HG03196 (cell line): ENCODE results near the gene MORN1.
"Not testable (repeated sequence)": the region's sequence is repeated elsewhere in the genome, so short reads cannot be mapped to it uniquely, and the experiment has no call there.

Experiments used
- ATAC-seq: cut with Tn5 transposase; IDR thresholded peaks from one replicate; pipeline ENCODE4 v1.9.1; 2021; ENCODE audit not compliant: unreplicated experiment

MORN1 gene

GRCh38 chr1:2391041-2391930, at the start of gene MORN1, which contains the start of gene RER1:
Gene MORN1 (minus strand): TSS chr1:2391554. CDS start chr1:2391533, 21 bp downstream.
Gene RER1 (plus strand): TSS chr1:2391841. CDS start chr1:2395791, 3,950 bp downstream.
- ATAC-seq = peak; percentile 84

GRCh38 chr1:2440346-2440745, 49.0 kb upstream of the MORN1 start:
- ATAC-seq = not testable (repeated sequence)

- no peak for ATAC-seq
Observed at GRCh38 chr1:2439369-2439768, 48.0 kb upstream of the MORN1 start.

DNA sequence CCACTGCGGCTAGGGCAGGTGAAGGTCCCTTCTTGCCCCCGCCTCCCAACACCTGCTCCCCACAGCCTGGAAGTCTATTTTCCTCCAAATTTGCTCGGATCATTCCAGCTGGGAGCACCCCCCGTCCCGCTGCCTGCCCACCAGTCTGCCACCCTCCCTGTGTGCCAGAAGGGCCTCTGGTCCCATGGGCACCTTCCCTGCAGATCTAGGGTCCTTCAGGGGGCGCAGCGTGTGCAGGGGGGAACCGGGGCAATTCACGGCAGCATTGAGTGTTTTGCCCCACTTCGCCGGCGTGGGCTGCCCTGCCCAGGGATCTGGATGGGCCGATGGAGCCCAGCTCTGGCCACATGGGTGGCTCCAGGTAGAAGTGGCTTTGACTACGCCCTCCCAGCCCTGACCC, 47.3 kb upstream of the MORN1 start:
- ATAC-seq = no peak

DNA sequence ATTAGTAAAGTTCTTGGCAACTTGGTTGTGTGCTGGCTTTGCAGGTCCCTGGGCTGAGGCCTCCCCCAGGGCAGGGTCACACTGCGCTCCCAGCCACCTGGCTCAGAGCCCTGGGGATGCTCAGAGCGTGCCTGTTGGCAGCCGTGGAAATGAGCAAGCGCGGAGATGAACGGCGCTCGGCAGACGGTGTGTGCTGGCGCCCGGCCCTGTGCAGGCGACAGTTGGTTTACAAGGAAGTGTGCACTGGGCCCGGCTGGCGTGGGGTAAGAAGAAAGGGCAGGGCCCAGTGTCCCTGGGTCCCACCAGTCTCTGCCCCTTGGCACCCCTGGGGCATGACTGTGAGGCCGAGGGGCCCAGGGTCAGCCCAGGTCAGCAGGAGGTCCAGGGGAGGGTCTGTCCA, 46.7 kb upstream of the MORN1 start:
- no peak for ATAC-seq

GRCh38 chr1:2437617-2438016, 46.3 kb upstream of the MORN1 start:
- ATAC-seq = no peak

GRCh38 chr1:2436876-2437275, 45.5 kb upstream of the MORN1 start:
- ATAC-seq = no peak

- ATAC-seq = no peak
Observed at GRCh38 chr1:2435746-2436355, 44.5 kb upstream of the MORN1 start.

DNA sequence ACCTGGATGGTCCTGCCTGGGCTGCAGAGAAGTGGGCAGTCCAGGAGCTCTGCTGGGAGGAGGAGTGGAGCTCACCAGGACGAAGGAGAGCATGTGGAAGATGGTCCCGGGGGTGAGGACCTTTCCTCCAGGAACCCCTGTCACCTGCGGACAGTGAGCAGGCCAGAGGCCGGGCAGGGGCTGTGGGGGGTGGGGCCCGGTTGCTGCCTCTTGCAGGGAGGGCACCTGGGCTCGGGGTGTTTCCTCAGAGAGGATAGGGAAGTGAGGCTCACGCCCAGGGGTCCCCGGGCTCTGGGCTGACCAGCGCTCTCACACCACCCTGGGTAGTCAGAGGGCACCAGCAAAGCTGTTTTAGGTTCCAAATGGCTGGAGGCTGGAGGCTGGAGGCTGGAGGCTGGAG, 43.7 kb upstream of the MORN1 start:
- ATAC-seq = no peak

DNA sequence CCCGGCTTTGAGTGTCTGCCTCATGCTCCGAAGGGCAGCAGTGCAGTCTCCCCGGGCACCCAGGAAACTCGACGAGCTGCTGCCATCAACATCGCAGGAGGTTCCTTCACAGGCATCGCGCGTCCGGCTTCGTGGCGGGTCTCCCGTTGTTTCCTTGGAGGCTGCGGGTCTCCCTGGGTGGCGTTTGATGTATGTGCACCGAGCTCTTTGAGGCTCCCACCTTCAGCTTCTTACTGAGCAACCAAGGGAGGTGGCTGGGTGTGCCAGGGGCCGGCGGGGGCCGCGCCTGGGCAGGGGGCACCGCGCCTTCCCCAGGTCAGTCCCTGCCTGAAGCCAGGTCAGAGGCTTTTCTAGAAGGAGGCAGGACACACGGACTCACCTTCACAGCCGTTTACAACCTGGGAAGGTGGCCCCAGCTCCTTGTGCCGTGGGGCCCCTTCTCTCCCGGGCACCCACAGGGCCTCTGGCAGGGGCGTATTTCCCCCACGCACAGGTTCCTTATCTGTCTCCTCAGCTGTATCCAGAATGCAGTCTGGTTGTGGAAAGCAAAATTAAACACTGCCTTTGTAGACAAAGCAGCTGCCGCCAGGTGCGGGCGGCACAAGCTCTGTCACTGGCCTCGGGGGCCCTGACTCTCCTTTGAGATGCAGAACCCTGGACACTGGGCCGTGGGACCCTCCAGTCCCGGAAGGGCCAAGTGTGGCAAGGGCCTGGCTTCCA, 42.7 kb upstream of the MORN1 start:
- ATAC-seq = no peak

GRCh38 chr1:2433196-2433595, 41.8 kb upstream of the MORN1 start:
- no peak for ATAC-seq

DNA sequence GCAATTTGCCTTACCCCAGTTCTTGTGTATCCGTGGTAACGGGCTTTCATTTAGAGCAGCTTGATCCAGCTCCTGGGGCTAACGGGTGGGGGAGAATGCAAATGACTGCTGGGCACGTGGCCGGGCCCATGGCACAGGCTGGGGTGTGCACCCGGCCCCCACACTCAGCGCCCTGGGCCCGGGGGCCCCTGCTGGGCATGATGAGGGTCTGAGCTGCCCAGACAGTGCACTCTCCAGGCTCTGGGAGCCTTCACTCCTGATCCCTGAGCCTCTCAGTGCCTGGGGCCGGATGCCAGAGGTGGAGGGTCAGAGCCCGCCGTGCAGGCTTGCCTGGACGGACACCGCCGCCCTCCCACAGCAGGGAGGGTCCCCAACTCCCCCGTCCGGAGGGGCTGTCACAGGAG, 41.1 kb upstream of the MORN1 start:
- no peak for ATAC-seq

GRCh38 chr1:2431518-2431917, 40.2 kb upstream of the MORN1 start:
- no peak for ATAC-seq

DNA sequence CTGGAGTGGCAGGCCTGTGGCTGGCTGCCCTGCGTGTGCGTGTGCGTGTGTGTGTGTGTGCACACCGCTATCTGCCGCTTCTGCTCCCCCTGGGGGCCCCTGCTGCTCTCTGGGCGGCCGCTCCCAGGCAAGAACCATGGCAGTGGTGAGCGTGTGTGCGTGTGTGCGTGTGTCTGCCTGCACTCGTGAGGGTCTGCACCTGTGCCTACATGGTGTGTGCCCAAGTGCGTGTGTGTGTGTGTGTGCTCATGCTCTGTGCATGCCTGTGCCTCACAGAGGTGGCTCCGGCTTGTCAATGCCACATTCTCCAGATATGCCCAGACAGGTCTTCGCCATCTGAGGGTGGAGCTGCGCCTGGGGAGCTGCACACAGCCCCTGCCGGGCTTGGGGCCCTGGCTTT, 39.7 kb upstream of the MORN1 start:
- no peak for ATAC-seq

DNA sequence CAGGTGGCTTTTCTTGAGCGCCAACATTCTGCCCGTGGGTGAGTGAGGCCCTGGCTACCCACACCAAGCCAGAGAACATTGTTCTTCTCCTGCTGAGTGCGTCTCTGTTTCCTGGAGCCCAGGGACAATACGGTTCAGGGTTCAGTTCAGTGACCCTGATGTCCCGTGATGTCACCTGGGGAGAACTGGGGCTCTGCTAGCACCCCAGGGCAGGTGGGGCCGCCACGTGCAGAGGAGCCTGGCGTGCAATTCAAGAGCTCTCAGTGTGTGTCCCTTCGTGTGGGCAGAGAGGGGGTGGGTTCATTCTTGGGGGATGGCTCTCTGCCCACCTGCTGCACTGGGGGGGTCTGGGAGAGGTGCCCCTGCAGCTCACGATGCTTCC, 39.2 kb upstream of the MORN1 start:
- no peak for ATAC-seq

GRCh38 chr1:2429780-2430591, 38.6 kb upstream of the MORN1 start:
- no peak for ATAC-seq

- no peak for ATAC-seq
Observed at GRCh38 chr1:2428490-2428889, 37.1 kb upstream of the MORN1 start.

DNA sequence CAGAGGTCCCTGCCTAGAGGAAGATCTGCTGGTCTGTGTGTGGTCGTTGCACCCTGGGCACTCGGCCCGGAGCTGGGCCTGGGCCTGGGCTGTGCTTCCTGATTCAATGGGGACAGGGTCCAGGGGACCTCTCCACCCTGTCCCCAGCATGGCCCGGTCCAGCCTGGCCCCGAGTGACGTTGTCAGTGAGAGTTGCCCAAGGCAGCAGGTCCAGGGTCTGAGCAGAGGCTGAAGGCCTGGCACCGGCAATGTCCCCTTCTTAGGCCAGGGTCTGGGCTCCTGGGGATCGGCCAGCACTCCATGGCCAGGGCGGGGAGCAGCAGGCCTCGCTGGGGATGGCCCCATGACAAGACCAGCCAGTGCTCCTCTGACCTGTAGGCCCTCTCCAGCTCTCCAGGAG, 36.6 kb upstream of the MORN1 start:
- no peak for ATAC-seq

DNA sequence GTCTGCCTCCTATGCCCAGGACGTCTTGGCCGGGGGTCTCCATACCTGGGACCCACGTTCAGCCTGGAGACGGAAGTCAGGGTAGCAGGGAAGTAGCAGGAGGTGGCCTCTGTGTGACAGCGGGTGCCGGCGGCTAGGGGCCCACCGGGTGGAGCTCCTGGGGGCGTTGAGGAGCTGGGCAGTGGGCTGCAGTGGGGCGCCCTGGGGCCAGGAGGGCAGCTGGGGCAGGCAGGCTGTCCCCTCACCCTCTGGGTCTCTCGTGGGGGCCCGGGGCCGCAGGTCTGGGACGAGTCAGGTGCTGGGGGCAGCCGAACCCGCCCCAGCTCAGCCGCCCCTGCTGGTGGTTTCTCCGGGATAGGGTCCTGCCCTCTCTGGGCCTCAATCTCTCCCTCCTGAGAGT, 35.7 kb upstream of the MORN1 start:
- no peak for ATAC-seq

- no peak for ATAC-seq
Observed at GRCh38 chr1:2426540-2426939, 35.2 kb upstream of the MORN1 start.

- no peak for ATAC-seq
Observed at GRCh38 chr1:2425892-2426291, 34.5 kb upstream of the MORN1 start.
